ENCODE data around the gene MRPS33. TPM values are rescaled to one million over a fixed set of nuclear protein-coding genes. Genes with fewer than 3 reads are reported as not detected.
"Not testable (repeated sequence)": the region's sequence is repeated elsewhere in the genome, so short reads cannot be mapped to it uniquely, and the experiment has no call there.

MRPS33 gene
- 23.2 TPM for total RNA-seq

GRCh38 chr7:141014524-141015395 lies at the start of gene MRPS33:
Gene MRPS33 (minus strand): TSS chr7:141014952. CDS start chr7:141010633, 4,319 bp downstream.
- peak; percentile 95 for DNase-seq (ENCODE audit: low spot score)
- intact Hi-C loops (cut with DNase I), result loop anchor here (10.0 kb wide), 2 partner anchors 200 to 520 kb away; no protein-coding TSS in a partner anchor
- ATAC-seq, result peak; percentile 100

DNA sequence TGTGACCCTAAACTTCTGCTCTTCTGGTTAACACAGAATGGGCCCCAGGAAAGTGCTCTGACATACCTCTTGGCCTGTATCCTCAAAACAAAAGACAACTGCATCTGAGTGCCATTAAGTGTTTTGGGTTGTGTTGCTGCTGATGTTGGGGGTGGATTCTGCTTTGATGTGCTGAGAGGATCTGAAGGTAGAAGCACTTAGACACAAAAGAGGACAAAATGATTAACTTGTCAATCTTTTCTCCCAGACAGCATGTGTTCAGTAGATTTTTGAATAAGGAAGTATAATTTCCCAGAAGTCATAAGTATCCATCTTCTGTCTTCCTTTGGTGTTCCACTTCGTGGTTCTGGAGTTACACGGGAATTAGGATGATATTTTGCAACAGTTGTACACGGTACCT lies 43.0 kb upstream of the MRPS33 start:
- intact Hi-C loops (cut with DNase I), result no loop called here
- ATAC-seq (no peak), DNase-seq (ENCODE audit: low spot score) (no peak)

DNA sequence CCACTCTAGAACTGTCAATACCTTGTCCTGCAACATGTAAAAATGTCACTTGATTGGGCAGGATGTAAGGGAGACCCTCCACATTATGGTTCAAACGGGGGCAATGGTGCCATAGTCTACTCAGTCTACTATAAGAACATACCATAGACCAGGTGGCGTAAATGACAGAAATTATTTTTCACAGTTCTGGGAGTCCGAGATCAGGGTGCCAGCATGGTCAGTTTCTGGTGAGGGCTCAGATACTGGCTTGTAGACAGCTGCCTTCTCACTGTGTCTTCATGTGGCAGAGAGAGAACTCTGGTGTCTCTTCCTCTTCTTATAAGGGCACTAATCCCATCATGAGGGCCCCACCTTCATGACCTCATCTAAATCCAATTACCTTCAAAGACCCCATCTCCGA lies 40.4 kb upstream of the MRPS33 start:
- intact Hi-C loops (cut with DNase I), result no loop called here
- no peak for DNase-seq (ENCODE audit: low spot score)
- ATAC-seq, result no peak

- DNase-seq (ENCODE audit: low spot score) (no peak), ATAC-seq (no peak)
- intact Hi-C loops (cut with DNase I), result no loop called here
Observed at GRCh38 chr7:141053626-141054025, 38.9 kb upstream of the MRPS33 start.

DNA sequence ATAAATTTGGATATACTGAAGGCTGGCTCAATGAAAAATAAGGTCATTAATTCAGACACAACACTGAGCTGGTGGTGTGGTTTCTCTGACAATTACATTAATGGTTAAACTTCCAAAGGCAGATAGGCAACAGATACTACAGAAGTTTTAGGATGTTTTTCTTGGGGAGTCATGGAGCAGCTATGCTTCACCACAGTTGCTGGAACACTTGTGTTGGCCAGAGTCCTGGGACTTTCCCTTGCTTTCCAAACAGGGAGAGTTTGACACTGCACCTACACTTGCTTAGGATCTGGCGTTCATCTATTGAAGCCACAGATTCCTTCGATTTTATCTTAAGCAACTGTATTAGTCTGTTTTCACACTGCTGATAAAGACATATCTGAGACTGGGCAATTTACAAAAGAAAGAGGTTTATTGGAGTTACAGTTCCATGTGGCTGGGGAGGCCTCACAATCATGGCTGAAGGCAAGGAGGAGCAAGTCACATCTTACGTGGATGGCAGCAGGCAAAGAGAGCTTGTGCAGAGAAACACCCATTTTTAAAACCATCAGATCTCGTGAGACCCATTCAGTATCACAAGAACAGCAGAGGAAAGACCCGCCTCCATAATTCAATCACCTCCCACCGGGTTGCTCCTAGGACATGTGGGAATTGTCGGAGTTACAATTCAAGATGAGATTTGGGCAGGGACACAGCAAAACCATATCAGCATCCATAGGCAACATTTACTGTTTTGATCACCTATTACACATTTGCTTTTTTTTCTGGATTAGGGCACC lies 31.3 kb upstream of the MRPS33 start:
- intact Hi-C loops (cut with DNase I), result no loop called here
- ATAC-seq, result no peak

DNA sequence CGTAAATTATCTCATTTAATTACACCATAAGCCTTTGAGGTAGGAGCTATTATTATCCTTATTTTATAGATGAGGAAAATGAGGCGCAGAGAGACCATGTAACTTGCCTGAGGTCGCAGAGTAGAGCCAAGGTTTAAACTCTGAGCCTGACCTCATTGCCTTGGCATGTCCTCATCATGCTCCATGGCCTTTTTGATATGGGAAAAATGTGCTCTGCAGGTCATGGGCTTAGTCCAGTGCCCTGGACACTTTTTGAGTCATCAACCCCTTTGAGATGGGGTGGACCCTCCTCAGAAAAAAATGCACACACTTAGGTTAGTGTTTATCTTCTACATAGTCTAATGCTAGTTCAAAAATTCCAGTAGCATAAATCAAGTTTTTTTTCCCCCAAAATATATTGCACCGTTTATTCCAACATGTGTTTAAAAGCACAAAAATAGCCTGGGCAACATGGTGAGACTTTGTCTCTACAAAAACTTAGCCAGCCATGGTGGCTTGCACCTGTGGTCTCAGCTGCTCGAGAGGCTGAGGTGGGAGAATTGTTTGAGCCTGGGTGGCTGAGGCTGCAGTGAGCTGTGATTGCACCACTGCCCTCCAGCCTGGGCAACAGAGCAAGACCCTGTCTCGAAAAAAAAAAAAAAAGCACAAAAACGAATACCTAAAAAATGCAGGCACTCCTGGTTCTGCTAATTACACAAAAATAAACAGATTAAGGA lies 30.5 kb upstream of the MRPS33 start:
- ATAC-seq, result no peak
- intact Hi-C loops (cut with DNase I), result no loop called here
- no peak for DNase-seq (ENCODE audit: low spot score)

More for the DNA sequence above, 31.3 kb upstream of the MRPS33 start:
- no peak for DNase-seq (ENCODE audit: low spot score)

GRCh38 chr7:141043616-141044015 lies 28.9 kb upstream of the MRPS33 start:
- intact Hi-C loops (cut with DNase I), result no loop called here
- ATAC-seq (no peak), DNase-seq (ENCODE audit: low spot score) (no peak)

- intact Hi-C loops (cut with DNase I), result no loop called here
- DNase-seq (ENCODE audit: low spot score) (no peak), ATAC-seq (no peak)
Observed at GRCh38 chr7:141042222-141043193, 27.8 kb upstream of the MRPS33 start.

- intact Hi-C loops (cut with DNase I), result no loop called here
- ATAC-seq, result no peak
- no peak for DNase-seq (ENCODE audit: low spot score)
Observed at GRCh38 chr7:141039376-141039775, 24.6 kb upstream of the MRPS33 start.

GRCh38 chr7:141038100-141038499 lies 23.3 kb upstream of the MRPS33 start:
- ATAC-seq; DNase-seq (ENCODE audit: low spot score); intact Hi-C loops (cut with DNase I): not testable (repeated sequence)

- intact Hi-C loops (cut with DNase I); ATAC-seq; DNase-seq (ENCODE audit: low spot score): not testable (repeated sequence)
Observed at GRCh38 chr7:141032539-141033323, 18.0 kb upstream of the MRPS33 start.

- intact Hi-C loops (cut with DNase I), result no loop called here
- DNase-seq (ENCODE audit: low spot score), result no peak
- no peak for ATAC-seq
Observed at GRCh38 chr7:141028767-141029166, 14.0 kb upstream of the MRPS33 start.

- intact Hi-C loops (cut with DNase I), result no loop called here
- ATAC-seq (no peak), DNase-seq (ENCODE audit: low spot score) (no peak)
Observed at GRCh38 chr7:141027043-141027442, 12.3 kb upstream of the MRPS33 start.

- intact Hi-C loops (cut with DNase I), result no loop called here
- ATAC-seq, result no peak
- no peak for DNase-seq (ENCODE audit: low spot score)
Observed at GRCh38 chr7:141024668-141025067, 9.9 kb upstream of the MRPS33 start.

GRCh38 chr7:141023295-141023694 lies 8.5 kb upstream of the MRPS33 start:
- no peak for ATAC-seq
- DNase-seq (ENCODE audit: low spot score), result no peak
- intact Hi-C loops (cut with DNase I), result no loop called here

DNA sequence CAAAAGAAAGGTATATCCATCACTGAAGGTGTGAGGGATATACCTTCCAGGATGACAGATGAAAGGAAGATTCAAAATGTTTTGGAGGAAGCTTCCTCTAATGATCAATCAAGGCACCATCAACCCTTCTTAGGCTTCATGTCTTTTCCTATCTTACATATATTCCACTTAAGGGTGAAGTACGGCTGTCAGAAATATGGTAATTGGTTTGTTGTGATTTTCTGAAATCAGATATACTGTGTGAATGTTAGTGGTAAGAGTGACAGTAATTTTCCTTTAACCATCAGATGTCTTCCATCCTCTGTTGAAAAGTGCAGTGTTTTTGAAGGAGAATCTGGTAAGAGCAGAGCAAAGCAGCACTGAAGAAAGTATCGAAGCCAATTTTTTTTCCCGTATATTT lies 2.8 kb upstream of the MRPS33 start:
- ATAC-seq (no peak), DNase-seq (ENCODE audit: low spot score) (no peak)
- intact Hi-C loops (cut with DNase I), result loop anchor here (10.0 kb wide), 2 partner anchors 203 to 517 kb away; no protein-coding TSS in a partner anchor

- intact Hi-C loops (cut with DNase I), result loop anchor here (10.0 kb wide), 2 partner anchors 202 to 518 kb away; no protein-coding TSS in a partner anchor
- ATAC-seq (no peak), DNase-seq (ENCODE audit: low spot score) (no peak)
Observed at GRCh38 chr7:141016349-141016748, 1.6 kb upstream of the MRPS33 start.
